Measurements from ENCODE around the gene USP13. TPM values are rescaled to one million over a fixed set of nuclear protein-coding genes. Genes with fewer than 3 reads are reported as not detected.
"Not testable (repeated sequence)": the region's sequence is repeated elsewhere in the genome, so short reads cannot be mapped to it uniquely, and the experiment has no call there.

USP13 gene
- total RNA-seq, 2 donors from 2014 or later = 12.1 to 13.6 TPM

GRCh38 chr3:179683286-179683685 is 30.4 kb downstream of the USP13 start:
- intact Hi-C loops (cut with DNase I); DNase-seq (ENCODE audit: low spot score): not testable (repeated sequence)

DNA sequence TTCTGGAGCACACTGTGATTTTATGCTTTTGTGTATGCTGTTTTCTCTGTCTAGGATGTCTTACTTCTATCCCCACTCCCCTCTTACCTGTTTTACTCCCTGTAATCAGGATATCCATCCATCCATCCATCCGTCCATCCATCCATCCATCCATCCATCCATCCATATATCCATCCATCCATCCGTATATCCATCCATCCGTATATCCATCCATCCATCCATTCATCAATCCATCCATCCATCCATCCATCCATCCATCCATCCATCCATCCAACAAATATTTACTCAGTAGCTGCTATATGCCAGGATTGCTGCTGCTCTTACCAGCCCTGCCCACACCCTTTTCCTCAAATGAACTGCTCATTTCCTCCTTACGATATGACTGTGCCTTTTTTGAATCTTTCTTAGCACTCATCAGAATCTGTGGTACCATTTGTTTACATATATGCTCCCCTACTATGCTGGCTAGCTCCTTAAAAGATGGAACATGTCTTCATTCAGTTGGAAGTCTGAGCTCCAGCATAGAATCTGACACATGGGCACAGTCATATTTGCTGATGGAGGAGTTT is 35.2 kb downstream of the USP13 start:
- no peak for DNase-seq (ENCODE audit: low spot score)
- intact Hi-C loops (cut with DNase I) = no loop called here

DNA sequence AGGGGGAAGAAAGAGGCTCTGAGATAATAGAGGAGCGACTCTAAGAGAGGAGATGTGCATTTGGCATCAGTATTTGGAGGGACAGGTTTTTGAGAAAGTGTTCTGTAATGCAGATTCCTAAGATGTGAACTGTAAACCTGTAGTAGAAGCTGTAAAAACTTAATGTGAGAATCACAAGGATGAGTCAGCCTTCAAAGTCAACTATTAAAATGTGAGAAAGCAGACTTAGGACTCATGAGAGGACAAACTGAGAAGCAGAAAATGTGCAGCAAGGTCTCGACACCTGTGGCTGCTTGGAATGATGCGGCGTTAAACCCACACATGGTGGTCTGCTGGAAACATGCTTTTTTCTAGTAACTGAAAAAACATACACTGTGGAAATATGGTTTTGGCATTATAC is 36.0 kb downstream of the USP13 start:
- intact Hi-C loops (cut with DNase I) = no loop called here
- DNase-seq (ENCODE audit: low spot score) = no peak

DNA sequence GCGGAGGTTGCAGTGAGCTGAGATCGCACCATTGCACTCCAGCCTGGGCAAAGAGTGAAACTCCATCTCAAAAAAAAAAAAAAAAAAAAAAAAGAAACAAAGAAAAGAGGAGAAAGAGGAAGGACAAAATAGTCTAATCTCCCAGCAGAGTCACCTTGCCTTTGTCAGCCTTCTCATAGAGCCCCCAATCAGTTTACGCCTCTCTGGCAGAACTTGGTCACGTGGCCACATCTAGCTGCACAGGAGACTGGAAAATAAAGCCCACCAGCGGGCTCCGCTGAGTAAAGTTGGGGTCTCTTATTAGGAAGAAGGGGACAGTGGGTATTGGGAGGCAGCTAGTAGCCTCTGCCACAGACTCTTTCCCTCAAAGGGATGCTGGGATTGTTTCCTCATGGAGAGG is 41.9 kb downstream of the USP13 start:
- intact Hi-C loops (cut with DNase I) = no loop called here
- DNase-seq (ENCODE audit: low spot score) = no peak

DNA sequence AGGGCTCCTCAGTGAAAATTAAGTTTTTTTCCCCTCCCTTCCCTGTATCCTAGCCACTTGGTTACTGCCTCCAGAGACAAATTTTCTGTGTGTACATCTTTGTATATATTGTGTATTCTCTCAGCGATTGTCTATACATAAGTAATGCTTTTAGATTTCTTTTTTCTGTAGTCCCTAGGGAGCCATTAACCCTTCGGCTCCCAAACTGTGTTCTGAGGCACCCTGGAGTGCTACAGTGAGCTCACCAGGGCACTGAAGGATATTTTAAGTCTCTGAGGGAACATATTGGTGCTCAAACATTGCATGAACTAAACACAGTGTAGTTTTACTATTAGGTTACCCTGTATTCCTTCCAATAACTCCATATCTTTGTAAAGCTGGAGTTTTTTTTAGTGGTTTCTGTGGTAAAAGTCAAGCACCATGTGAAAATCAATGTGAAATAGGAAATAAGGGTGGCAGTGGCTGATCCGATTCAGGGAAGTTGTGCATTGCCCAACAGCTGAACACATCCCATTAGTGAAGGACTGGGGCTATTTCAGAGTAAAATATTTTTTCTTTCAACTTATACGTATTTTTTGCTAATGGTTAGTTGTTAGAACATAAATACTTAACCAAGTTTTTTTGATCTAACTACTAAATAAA is 43.0 kb downstream of the USP13 start:
- DNase-seq (ENCODE audit: low spot score) = no peak
- intact Hi-C loops (cut with DNase I) = no loop called here

DNA sequence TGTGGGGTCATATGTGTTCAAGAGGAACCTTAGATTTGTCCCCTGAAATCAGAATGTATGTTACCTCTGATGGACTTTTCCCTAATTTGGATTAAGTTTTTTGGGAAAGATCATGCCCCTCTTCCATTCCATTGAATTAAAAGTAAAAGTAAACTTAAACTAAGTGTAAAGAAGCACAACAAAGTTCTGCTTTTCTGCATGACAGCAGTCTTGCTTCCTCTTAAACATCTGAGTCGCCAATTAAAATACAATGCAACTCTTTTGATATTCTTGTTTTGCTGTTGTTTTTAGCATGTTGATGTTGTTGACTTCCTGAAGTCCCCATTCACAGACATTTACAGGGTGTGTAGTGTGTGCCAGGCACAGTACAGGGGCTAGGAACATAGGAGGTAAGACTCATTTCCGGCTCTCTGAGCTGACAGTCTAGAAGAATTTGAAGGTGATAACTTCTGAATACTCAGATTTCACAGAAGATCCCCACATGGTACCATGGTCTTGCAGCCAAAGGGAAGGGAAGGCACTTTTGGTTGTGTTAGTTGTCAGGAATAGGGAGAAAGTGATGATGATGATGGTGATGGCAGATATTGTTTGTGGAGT is 45.0 kb downstream of the USP13 start:
- DNase-seq (ENCODE audit: low spot score) = no peak
- intact Hi-C loops (cut with DNase I) = no loop called here

DNA sequence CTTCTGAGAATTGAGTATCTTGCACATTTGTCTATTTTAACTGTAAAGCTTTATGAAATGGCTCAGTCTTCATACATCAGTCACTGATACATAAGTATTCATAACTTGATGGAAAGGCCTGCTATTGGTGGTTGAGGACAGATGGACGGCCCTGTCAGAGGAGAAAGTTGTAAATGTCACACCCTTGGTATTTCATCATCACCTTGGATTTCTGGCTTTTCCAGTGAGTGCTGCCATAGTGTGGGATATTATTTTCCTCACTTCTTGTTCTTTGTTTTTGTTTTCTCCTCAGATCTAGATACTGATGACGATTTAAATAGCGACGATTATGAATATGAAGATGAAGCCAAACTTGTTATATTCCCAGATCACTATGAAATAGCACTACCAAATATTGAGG is 47.9 kb downstream of the USP13 start:
- intact Hi-C loops (cut with DNase I) = no loop called here

DNA sequence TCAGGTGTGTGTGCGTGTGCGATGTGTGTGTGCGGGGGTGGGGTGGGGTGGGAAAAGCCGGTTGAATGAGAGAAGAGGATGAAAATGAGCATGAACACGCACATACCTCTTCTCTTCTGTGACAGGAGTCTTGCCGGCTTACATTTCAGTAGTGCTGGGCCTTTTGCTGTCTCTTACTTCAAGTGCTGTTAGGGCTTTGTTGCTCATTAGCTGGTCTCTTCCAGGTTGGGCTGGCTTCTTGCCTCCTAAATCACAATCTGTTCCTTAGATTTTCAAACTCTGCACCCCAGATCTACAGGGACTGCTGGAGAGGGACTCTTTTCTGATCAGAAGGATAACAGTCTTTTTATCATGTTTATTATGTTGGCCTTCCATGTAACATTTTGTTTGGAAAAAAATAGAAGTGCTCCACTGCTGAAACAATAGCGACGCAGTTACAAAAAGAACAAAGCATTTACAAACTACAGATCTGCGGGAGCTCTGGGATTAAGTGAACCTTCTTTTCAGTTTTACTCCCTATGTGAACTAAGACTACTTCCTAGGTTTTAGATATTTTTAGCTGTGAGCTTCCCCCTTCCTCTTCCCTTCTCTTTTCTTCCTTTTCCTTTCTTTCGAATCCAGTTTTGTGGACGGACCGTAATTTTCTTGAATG is 48.5 kb downstream of the USP13 start:
- intact Hi-C loops (cut with DNase I) = no loop called here
- no peak for DNase-seq (ENCODE audit: low spot score)

More for the DNA sequence above, 47.9 kb downstream of the USP13 start:
- DNase-seq (ENCODE audit: low spot score) = no peak

- DNase-seq (ENCODE audit: low spot score) = no peak
- intact Hi-C loops (cut with DNase I) = no loop called here
These were observed 49.6 kb downstream of the USP13 start for GRCh38 chr3:179702271-179702947.

DNA sequence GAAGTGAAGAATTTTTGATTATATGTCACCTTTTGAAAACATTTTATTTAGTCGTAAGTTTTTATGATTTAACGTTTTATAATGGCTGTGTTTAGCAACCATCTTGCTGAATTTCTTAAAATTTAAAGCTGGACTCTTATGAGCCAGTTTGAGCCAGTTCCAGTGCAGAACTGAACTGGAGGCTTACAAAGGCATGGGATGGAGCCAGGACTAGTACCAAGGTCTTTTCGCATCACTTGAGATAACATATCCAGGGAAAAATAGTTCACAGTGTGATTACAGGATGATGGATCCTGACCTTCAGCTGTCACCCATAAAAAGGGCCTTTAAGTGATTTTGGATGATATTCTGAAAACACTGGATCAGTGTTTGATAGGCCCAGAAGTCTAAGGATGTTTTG is 51.0 kb downstream of the USP13 start:
- DNase-seq (ENCODE audit: low spot score) = no peak

DNA sequence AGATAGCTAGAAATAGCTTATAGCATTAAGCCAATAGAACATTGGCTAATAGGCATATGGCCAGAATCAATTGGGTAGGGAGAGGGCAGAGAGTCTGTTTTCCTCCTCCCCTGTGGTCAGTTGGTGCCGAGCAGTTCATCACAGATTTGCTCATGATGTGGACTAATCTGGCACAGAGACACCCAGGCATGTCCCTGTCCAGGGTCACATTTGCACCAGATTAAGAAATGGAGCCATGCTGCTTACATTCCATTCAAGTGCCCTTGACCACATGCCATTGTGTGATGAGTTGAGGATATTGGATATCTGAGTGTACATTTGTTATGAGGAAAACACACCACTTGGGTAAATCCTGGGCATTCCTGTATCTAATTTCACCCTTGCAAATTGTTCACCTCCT is 53.4 kb downstream of the USP13 start:
- DNase-seq (ENCODE audit: low spot score) = no peak
- intact Hi-C loops (cut with DNase I) = no loop called here

More for the DNA sequence above, 51.0 kb downstream of the USP13 start:
- intact Hi-C loops (cut with DNase I) = no loop called here

DNA sequence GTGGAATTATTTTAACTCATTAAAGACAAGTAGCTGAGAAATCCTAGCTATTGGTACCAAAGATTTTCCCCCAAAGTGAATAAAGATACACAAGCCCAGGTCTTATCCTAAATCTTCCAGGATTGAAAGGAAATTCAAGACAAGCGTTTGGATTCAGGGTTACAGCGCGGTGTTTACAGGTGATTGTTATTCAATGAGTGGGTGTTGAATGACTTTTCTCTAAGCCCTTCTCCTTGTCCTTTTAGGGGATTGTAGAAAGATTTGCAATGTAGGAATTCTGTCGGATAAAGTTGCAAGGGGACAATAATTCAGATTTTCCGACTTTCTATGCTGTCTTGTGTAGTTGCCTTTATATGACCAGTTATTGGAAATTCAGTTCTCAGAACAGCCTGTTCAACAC is 57.2 kb downstream of the USP13 start:
- no peak for DNase-seq (ENCODE audit: low spot score)
- intact Hi-C loops (cut with DNase I) = loop anchor here in 1 of 2 donors (10.0 kb wide), 1 partner anchor 55 kb away; the partner anchor contains the start of gene USP13

DNA sequence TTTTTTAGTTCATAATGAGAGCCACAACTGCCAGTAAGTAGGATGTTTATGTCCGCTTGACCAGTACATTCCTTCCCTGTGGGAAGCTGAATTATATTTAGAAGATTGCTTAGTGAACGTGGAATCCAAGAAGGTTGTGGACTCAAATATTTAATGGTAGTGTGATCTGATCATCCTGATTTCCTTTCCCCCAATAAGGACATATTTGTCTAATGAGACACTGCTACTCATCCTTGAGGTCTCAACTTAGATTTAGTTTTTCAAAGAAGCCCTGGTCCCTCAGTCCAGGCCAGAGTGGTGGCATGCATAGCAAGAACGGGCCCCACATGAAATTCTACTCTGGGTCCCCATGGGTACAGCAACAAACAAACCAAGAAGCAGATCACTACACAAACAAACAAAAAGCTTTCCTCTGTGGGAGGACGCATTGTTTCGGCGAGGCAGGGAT is 60.8 kb downstream of the USP13 start:
- intact Hi-C loops (cut with DNase I) = loop anchor here in 1 of 2 donors (10.0 kb wide), 1 partner anchor 59 kb away; the partner anchor contains the start of gene USP13
- no peak for DNase-seq (ENCODE audit: low spot score)

DNA sequence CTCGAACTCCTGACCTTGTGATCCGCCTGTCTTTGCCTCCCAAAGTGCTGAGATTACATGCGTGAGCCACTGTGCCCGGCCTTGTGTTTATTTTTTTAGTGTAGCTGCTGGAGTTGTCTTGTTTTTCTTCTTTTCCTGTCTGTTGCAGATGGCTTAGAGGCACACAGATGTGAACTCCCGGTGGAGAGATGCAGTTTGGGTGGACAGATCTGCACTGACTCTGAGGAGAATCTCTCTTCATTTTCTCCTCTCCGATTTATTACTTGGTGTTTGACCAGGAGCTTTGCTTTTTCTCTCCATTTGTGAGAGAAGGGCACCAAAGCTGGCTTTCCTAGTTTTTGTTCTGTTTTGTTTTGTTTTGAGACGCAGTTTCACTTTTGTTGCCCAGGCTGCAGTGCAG is 62.7 kb downstream of the USP13 start:
- no peak for DNase-seq (ENCODE audit: low spot score)
- intact Hi-C loops (cut with DNase I) = loop anchor here in 1 of 2 donors (10.0 kb wide), 1 partner anchor 61 kb away; the partner anchor contains the start of gene USP13

- DNase-seq (ENCODE audit: low spot score) = no peak
- intact Hi-C loops (cut with DNase I) = loop anchor here in 1 of 2 donors (10.0 kb wide), 1 partner anchor 61 kb away; the partner anchor contains the start of gene USP13
These were observed 63.4 kb downstream of the USP13 start for GRCh38 chr3:179716226-179716625.

DNA sequence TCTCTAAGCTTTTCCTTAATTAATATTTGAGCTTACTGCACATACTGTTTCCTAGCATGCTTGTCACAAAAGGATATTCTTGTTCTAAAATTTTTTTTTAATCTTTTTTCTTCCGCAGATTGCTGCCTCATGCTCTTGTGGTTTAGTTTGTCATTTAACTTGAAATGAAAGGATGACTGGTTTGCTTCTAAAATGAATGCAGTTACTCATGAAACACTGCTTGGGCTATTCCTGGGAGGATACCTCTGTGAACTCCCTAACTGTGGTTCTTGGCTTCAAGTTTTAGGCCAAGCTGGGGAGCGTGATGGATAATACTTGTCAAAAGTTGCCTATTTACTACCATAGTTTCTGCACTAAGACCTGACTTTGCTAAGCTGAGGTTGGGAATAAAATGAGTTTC is 64.0 kb downstream of the USP13 start:
- DNase-seq (ENCODE audit: low spot score) = no peak
- intact Hi-C loops (cut with DNase I) = loop anchor here in 1 of 2 donors (10.0 kb wide), 1 partner anchor 62 kb away; the partner anchor contains the start of gene USP13

- DNase-seq (ENCODE audit: low spot score) = no peak
- intact Hi-C loops (cut with DNase I) = loop anchor here in 1 of 2 donors (10.0 kb wide), 1 partner anchor 62 kb away; the partner anchor contains the start of gene USP13
These were observed 64.4 kb downstream of the USP13 start for GRCh38 chr3:179717219-179717618.

- intact Hi-C loops (cut with DNase I) = loop anchor here in 1 of 2 donors (10.0 kb wide), 1 partner anchor 64 kb away; the partner anchor contains the start of gene USP13
- DNase-seq (ENCODE audit: low spot score) = no peak
These were observed 66.4 kb downstream of the USP13 start for GRCh38 chr3:179719048-179719734.

DNA sequence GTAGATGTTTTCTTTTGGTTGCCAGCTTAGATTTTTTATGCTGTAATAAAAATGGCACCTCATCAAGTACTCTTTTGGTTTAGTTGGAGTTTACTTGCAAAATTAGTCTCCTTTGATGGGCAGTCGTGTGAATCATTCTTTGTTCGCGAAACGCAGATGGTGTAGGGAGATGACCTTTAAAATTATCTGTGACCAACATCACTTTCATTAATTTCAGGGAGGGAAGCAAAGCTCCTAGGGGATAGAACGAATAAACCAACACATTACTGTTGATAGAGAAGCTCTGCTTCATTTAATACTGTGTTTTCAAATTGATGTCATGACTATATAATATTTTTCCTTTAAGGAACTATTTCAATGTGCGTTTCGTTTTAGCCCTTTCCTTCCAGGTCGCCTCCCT is 67.4 kb downstream of the USP13 start:
- intact Hi-C loops (cut with DNase I) = no loop called here
- no peak for DNase-seq (ENCODE audit: low spot score)
